H1 (cell line): ENCODE measurements around the gene PTPN5.

Source experiments
- BRCA1 ChIP-seq: IDR thresholded peaks from 2 replicates; pipeline ENCODE4 v1.6.1; 2012; ENCODE audit warnings: low read depth, low read length, improper control_type of control experiment
- CHD1 ChIP-seq: IDR thresholded peaks from 2 replicates; pipeline ENCODE4 v1.6.1; 2012; ENCODE audit warnings: low read depth, low read length, improper control_type of control experiment
- CTCF ChIP-seq, 3 experiments: IDR thresholded peaks; 1 replicate in 2 of 3; 2 replicates in 1 of 3; pipeline versions ENCODE4 v1.5.1 to v1.6.1; 2011; ENCODE audit warnings: low read length in 3 of 3, mild to moderate bottlenecking in 3 of 3, inconsistent platforms in 2 of 3, low read depth in 1 of 3, moderate library complexity in 1 of 3; ENCODE audit not compliant: insufficient read depth in 1 of 3; ENCODE audit errors: control extremely low read depth in 1 of 3
- EZH2 ChIP-seq: fragments of 200-600 bp; sonication (generic); IDR thresholded peaks from 2 replicates; pipeline ENCODE4 v1.7.1; 2012; ENCODE audit warnings: low read depth, mild to moderate bottlenecking, moderate library complexity, low read length, inconsistent platforms; ENCODE audit not compliant: severe bottlenecking
- GTF2F1 ChIP-seq: IDR thresholded peaks from 2 replicates; pipeline ENCODE4 v1.6.1; 2012; ENCODE audit warnings: low read depth, low read length, improper control_type of control experiment, borderline replicate concordance
- JUN ChIP-seq: IDR thresholded peaks from 2 replicates; pipeline ENCODE4 v1.6.1; 2011; ENCODE audit warnings: low read depth, mild to moderate bottlenecking, improper control_type of control experiment, low read length
- KDM1A ChIP-seq: fragments of 200-600, 300-600 bp; sonication (generic); IDR thresholded peaks from 2 replicates; pipeline ENCODE4 v1.7.1; 2016; ENCODE audit warnings: mild to moderate bottlenecking, low read length, borderline replicate concordance
- POLR2A ChIP-seq, 2 experiments: IDR thresholded peaks; 1 replicate in 1 of 2; 2 replicates in 1 of 2; pipeline ENCODE4 v1.6.1; 2011; ENCODE audit warnings: low read depth in 2 of 2, low read length in 2 of 2, mild to moderate bottlenecking in 2 of 2; ENCODE audit errors: control extremely low read depth in 1 of 2
- POLR2AphosphoS5 ChIP-seq: IDR thresholded peaks from 2 replicates; pipeline ENCODE4 v1.6.1; 2011; ENCODE audit warnings: low read depth, low read length
- RAD21 ChIP-seq, 2 experiments: IDR thresholded peaks in 1 of 2; conservative IDR thresholded peaks in 1 of 2; 2 replicates each; pipeline ENCODE4 v1.6.1; 2011; ENCODE audit warnings: low read depth in 2 of 2, low read length in 2 of 2, improper control_type of control experiment in 1 of 2, inconsistent platforms in 1 of 2, mild to moderate bottlenecking in 1 of 2, moderate library complexity in 1 of 2
- SP1 ChIP-seq: IDR thresholded peaks from 2 replicates; pipeline ENCODE4 v1.6.1; 2011; ENCODE audit warnings: low read depth, low read length
- SRF ChIP-seq: IDR thresholded peaks from 2 replicates; pipeline ENCODE4 v1.6.1; 2011; ENCODE audit warnings: mild to moderate bottlenecking, low read depth, low read length, moderate library complexity

GRCh38 chr11:18798799-18799469, 7.3 kb upstream of the PTPN5 start:
- TF ChIP-seq POLR2AphosphoS5 (no peak), CHD1 (no peak), JUN (no peak), SP1 (no peak), KDM1A (no peak), CTCF (IDR thresholded peaks at IDR 0.05; ENCODE audit: control extremely low read depth in 1 of 3, insufficient read depth in 1 of 3, low read depth in 1 of 3, low read length in 3 of 3) (no peak), POLR2A (IDR thresholded peaks at IDR 0.05; ENCODE audit: control extremely low read depth in 1 of 2, low read depth in 2 of 2, low read length in 2 of 2) (no peak), GTF2F1 (no peak), EZH2 (no peak), SRF (no peak), RAD21 (IDR thresholded peaks at IDR 0.05 in 1 of 2, conservative IDR thresholded peaks at IDR 0.05 in 1 of 2; ENCODE audit: low read depth in 2 of 2, low read length in 2 of 2) (no peak), BRCA1 (no peak)
